ENCODE data around the gene CYCS. TPM values are rescaled to one million over a fixed set of nuclear protein-coding genes. Genes with fewer than 3 reads are reported as not detected.

Gene CYCS
- total RNA-seq, 4 donors from 2014 or later = 97.9 to 186 (median 109) TPM

GRCh38 chr7:25143763-25144162 lies 18.7 kb upstream of the CYCS start:
- TF ChIP-seq POLR2A (IDR thresholded peaks at IDR 0.05) (no peak), CTCF (IDR thresholded peaks at IDR 0.05 in 4 of 5, conservative IDR thresholded peaks at IDR 0.05 in 1 of 5) (no peak)
- Histone ChIP-seq H3K4me1 (no peaks in the 10 kb centered on the region), H3K27ac (no peak overlapping the region), H3K4me3 (no peak overlapping the region), H3K9me3 (no peaks in the 10 kb centered on the region), H3K36me3 (no peaks in the 10 kb centered on the region), H3K27me3 (no peaks in the 10 kb centered on the region)
- intact Hi-C loops (cut with DNase I; ENCODE audit: low total_unique reads) = no loop called here
- in situ Hi-C loops (cut with MboI; ENCODE audit: low sequenced_read_pairs in 4 of 4) = no loop called here
- no peak for ATAC-seq
- no peak for DNase-seq

- no peaks in the 10 kb centered on the region for H3K4me1 ChIP-seq
- no peaks in the 10 kb centered on the region for H3K27me3 ChIP-seq
- DNase-seq (no peak), ATAC-seq (no peak)
- TF ChIP-seq CTCF (IDR thresholded peaks at IDR 0.05 in 4 of 5, conservative IDR thresholded peaks at IDR 0.05 in 1 of 5) = no peak
- TF ChIP-seq POLR2A (IDR thresholded peaks at IDR 0.05) = no peak
- no peaks in the 10 kb centered on the region for H3K9me3 ChIP-seq
- no peak overlapping the region for H3K27ac ChIP-seq
- intact Hi-C loops (cut with DNase I; ENCODE audit: low total_unique reads) = no loop called here
- in situ Hi-C loops (cut with MboI; ENCODE audit: low sequenced_read_pairs in 4 of 4) = no loop called here
- no peaks in the 10 kb centered on the region for H3K36me3 ChIP-seq
- H3K4me3 ChIP-seq = no peak overlapping the region
Observed at GRCh38 chr7:25139536-25139935, 14.5 kb upstream of the CYCS start.

GRCh38 chr7:25134358-25135010 lies 9.4 kb upstream of the CYCS start:
- no peak for ATAC-seq
- Histone ChIP-seq H3K9me3 (no peaks in the 10 kb centered on the region), H3K36me3 (no peaks in the 10 kb centered on the region), H3K27me3 (no peaks in the 10 kb centered on the region), H3K27ac (no peak overlapping the region), H3K4me3 (no peak overlapping the region), H3K4me1 (no peaks in the 10 kb centered on the region)
- no peak for DNase-seq
- in situ Hi-C loops (cut with MboI; ENCODE audit: low sequenced_read_pairs in 4 of 4) (no loop called here), intact Hi-C loops (cut with DNase I; ENCODE audit: low total_unique reads) (no loop called here)
- TF ChIP-seq CTCF (IDR thresholded peaks at IDR 0.05 in 4 of 5, conservative IDR thresholded peaks at IDR 0.05 in 1 of 5) = no peak
- no peak for TF ChIP-seq POLR2A (IDR thresholded peaks at IDR 0.05)

- in situ Hi-C loops (cut with MboI; ENCODE audit: low sequenced_read_pairs in 4 of 4) (no loop called here), intact Hi-C loops (cut with DNase I; ENCODE audit: low total_unique reads) (no loop called here)
- Histone ChIP-seq H3K4me1 (no peaks in the 10 kb centered on the region), H3K36me3 (no peaks in the 10 kb centered on the region), H3K27me3 (no peaks in the 10 kb centered on the region), H3K9me3 (no peaks in the 10 kb centered on the region), H3K27ac (no peak overlapping the region), H3K4me3 (no peak overlapping the region)
- DNase-seq (no peak), ATAC-seq (no peak)
- TF ChIP-seq POLR2A (IDR thresholded peaks at IDR 0.05) = no peak
- TF ChIP-seq CTCF (IDR thresholded peaks at IDR 0.05 in 4 of 5, conservative IDR thresholded peaks at IDR 0.05 in 1 of 5) = no peak
Observed at GRCh38 chr7:25132430-25132829, 7.4 kb upstream of the CYCS start.

GRCh38 chr7:25126751-25127150 lies 1.7 kb upstream of the CYCS start:
- Histone ChIP-seq H3K36me3 (peaks cover 0 to 12% of the 10 kb centered on the region in 2 donors), H3K4me3 (no peak overlapping the region), H3K27ac (peak overlapping the region; percentile 7 to 99 (median 54)), H3K9me3 (no peaks in the 10 kb centered on the region), H3K4me1 (peaks cover 21 to 24% of the 10 kb centered on the region in 2 donors), H3K27me3 (no peaks in the 10 kb centered on the region)
- in situ Hi-C loops (cut with MboI; ENCODE audit: low sequenced_read_pairs in 4 of 4) = no loop called here
- ATAC-seq (no peak), DNase-seq (no peak)
- no peak for TF ChIP-seq CTCF (IDR thresholded peaks at IDR 0.05 in 4 of 5, conservative IDR thresholded peaks at IDR 0.05 in 1 of 5)
- TF ChIP-seq POLR2A (IDR thresholded peaks at IDR 0.05) = no peak
- intact Hi-C loops (cut with DNase I; ENCODE audit: low total_unique reads) = loop anchor here (5.0 to 10.0 kb wide), 2 partner anchors 144 to 728 kb away; partner anchors contain the start of gene OSBPL3

Data from gastrocnemius medialis (tissue), 4 donors.